Measurements from ENCODE around the gene FXYD5. TPM values are rescaled to one million over a fixed set of nuclear protein-coding genes. Genes with fewer than 3 reads are reported as not detected.

The FXYD5 gene
- total RNA-seq, 8 experiments from 2014 or later = 7.1 to 201 (median 14.7) TPM

DNA sequence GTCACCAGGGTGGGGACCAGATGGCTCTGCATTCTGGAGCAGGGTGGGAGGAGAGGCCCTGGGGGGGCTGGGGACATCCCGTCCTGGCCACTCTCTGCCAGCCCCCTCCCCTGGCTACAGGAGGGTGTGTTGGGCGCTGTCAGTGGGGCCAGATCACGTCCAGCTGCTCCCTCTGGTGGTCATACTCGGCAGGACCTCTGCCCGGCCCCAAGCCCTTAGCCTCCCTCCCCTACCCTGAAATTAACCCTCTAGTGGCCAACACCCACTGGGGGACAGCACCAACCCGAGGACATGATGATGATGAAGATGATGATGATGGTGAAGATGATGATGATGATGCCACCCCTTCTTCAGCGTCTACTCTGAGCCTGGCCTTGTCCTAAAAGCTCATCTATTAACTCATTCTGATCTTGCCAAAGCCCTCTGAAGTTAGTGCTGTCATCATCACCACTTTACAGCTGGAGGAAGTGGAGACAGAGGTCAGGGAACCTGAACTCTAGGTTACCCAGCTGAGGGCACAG, 19.1 kb upstream of the FXYD5 start:
- peak; percentile 42 to 94 (median 76) for ATAC-seq (replicated peaks in 6 of 8)
- in situ Hi-C loops (cut with MboI; ENCODE audit: low pct_unique_long_range_greater_than_20kb in 2 of 9, low sequenced_read_pairs in 9 of 9, unreplicated experiment in 9 of 9) = no loop called here
- 0% methylated on average over 1 to 4 of the region's 7 CpGs; no CpG with 5 or more reads in 6 of the 10 experiments for WGBS, 10 experiments
- peaks cover 39 to 40% of the 10 kb centered on the region in 2 donors for H3K4me1 ChIP-seq (replicated peaks in 1 of 2)
- H3K27ac ChIP-seq = peak overlapping the region in 1 of 2 donors; percentile 9
- peak overlapping the region in 1 of 5 donors; percentile 2 for H3K4me3 ChIP-seq

DNA sequence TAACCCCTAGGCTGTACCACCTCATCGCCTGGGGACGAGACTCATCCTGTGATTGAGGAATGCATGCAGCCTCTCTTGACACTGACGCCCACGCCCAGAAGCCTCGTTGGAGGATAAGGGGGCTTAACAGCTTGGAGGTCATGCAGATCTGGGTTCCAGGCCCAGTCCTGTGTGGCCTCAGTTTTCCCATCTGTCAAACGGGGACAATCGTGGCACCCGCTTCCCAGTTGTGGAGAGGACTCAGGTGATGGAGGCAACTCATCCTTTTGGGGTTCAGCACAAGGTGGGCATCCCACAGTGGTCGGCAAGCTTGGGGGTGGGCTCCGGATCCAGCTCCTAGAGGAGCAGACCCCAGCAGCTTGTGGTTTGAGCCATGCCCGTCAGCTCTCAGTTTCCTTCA, 18.3 kb upstream of the FXYD5 start:
- 0 to 83% (median 72%) methylated on average over 1 to 6 of the region's 11 CpGs; no CpG with 5 or more reads in 6 of the 10 experiments for WGBS, 10 experiments
- in situ Hi-C loops (cut with MboI; ENCODE audit: low pct_unique_long_range_greater_than_20kb in 2 of 9, low sequenced_read_pairs in 9 of 9, unreplicated experiment in 9 of 9) = no loop called here
- H3K27ac ChIP-seq = no peak overlapping the region

DNA sequence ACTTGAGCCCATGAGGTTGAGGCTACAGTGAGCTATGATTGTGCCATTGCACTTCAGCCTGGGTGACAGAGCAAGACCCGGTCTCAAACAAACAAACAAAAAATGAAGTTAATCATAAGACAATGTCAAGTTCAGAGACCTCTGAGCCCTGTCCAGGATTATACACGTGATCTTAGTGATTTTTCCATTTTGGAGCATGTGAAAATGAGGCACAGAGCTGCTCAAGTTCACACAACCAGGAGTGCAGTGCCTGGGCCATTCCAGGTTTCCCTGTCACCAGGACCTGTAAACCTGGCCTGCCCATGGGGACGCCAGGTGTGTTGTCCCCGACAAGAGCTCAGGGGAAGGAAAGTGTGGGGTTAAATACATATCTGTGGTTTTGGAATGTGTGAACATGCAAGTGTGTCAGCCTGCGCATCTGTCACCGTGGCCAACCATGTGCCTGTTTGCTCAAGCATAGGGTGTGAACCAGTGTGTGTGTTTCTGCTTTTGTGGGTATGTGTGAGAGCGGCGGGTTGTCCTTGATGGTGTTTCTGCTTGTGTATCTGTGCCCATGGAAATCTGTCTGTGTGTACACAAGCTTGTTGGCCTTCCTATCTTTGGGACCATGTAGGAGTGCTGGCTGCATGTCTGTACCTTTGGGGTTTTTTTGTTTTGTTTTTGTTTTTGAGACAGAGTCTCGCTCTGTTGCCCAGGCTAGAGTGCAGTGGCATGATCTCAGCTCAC, 17.4 kb upstream of the FXYD5 start:
- 25 to 100% (median 86%) methylated on average over 1 to 4 of the region's 9 CpGs; no CpG with 5 or more reads in 1 of the 10 experiments for WGBS, 10 experiments
- no peak for ATAC-seq (replicated peaks in 6 of 8)
- Histone ChIP-seq H3K4me1 (replicated peaks in 1 of 2) (peaks cover 45% of the 10 kb centered on the region in 2 donors), H3K27ac (no peak overlapping the region), H3K4me3 (no peak overlapping the region)
- in situ Hi-C loops (cut with MboI; ENCODE audit: low pct_unique_long_range_greater_than_20kb in 2 of 9, low sequenced_read_pairs in 9 of 9, unreplicated experiment in 9 of 9) = no loop called here

More for the DNA sequence above, 18.3 kb upstream of the FXYD5 start:
- Histone ChIP-seq H3K4me3 (no peak overlapping the region), H3K4me1 (replicated peaks in 1 of 2) (peaks cover 44 to 45% of the 10 kb centered on the region in 2 donors)
- ATAC-seq (replicated peaks in 6 of 8) = no peak

DNA sequence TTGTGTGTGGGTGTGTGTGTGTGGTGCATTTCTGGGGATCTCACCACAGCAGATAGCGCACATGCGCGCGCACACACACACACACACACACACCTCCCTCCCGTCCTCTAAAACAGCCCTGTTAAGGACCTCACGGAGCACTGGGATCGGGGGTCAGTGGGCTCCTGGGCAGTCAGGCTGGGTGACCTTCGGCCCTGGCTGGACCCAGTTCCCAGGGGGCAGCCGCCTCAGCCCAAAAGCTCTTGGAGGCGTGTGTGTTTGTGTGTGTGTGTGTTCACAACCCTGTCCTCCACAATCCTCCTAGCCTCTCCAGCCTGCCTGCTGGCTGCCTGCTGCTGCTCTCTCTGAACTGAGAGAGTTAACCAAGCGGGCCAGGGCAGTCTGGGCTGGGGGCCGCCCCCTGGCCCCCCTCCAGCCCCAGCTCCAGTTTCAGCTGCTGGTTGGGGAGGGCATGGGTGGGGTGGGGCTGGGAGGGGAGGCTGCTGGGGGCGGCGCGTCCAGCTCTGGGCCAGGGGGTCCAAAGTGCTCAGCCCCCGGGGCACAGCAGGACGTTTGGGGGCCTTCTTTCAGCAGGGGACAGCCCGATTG, 16.1 kb upstream of the FXYD5 start, which contains the start of gene FXYD1:
Gene FXYD1, plus strand, starts transcription at position 520 of the 588 bp plus-strand sequence. CDS start 1,256 bp downstream, outside the sequence.
- in situ Hi-C loops (cut with MboI; ENCODE audit: low pct_unique_long_range_greater_than_20kb in 2 of 9, low sequenced_read_pairs in 9 of 9, unreplicated experiment in 9 of 9) = no loop called here
- peak in 2 of 8 experiments; percentile 1 for ATAC-seq (replicated peaks in 6 of 8)
- Histone ChIP-seq H3K4me1 (replicated peaks in 1 of 2) (peaks cover 49% of the 10 kb centered on the region in 2 donors), H3K27ac (peak within 1 kb of the TSS; percentile 13 to 53), H3K4me3 (peak within 1 kb of the TSS in 1 of 5 donors; percentile 1)
- WGBS, 10 experiments = 0 to 100% methylated on average over 1 of the region's 18 CpGs; no CpG with 5 or more reads in 8 of the 10 experiments

DNA sequence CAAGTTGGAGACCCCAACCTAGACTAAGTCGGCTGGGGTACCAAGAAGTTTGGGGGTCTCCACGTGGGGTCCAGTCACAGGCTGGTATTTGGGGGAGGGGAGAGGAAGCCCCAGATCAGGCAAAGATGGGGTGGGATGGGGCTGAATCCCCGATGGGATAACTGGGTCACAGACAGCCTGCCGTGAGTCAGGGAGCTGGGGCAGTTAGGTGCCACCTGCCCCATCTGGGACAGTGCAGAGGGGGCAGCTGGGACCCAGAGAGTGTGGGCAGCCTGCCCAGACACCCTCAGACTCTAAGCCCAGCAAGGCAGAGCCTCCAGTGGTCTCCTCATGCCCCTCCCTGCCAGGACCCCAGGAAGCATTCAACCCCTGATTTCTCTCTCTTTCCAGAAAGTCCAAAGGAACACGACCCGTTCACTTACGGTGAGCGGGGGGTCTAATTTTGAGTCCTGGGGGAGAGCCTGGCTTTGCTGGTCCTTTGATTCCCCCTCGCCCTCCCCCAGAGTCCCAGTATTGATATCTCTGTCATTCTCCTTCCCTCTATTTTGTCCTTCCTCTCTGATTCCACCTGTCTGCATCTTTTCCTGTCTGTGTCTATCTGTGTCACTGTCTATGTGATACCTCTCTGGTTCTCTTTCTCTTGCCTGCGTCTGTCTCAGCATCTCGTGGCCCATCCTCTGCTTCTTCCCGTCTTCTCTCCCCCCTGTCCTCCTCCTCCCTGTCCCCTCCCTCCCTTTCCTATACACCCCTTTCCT, 14.2 kb upstream of the FXYD5 start:
- H3K4me3 ChIP-seq = peak overlapping the region in 4 of 5 donors; percentile 6 to 20 (median 16)
- peak overlapping the region in 1 of 2 donors; percentile 12 for H3K27ac ChIP-seq
- no peak for ATAC-seq (replicated peaks in 6 of 8)
- H3K4me1 ChIP-seq (replicated peaks in 1 of 2) = peaks cover 47 to 49% of the 10 kb centered on the region in 2 donors
- WGBS, 10 experiments = 28 to 100% (median 60%) methylated on average over 1 to 3 of the region's 12 CpGs; no CpG with 5 or more reads in 5 of the 10 experiments
- in situ Hi-C loops (cut with MboI; ENCODE audit: low pct_unique_long_range_greater_than_20kb in 2 of 9, low sequenced_read_pairs in 9 of 9, unreplicated experiment in 9 of 9) = no loop called here

DNA sequence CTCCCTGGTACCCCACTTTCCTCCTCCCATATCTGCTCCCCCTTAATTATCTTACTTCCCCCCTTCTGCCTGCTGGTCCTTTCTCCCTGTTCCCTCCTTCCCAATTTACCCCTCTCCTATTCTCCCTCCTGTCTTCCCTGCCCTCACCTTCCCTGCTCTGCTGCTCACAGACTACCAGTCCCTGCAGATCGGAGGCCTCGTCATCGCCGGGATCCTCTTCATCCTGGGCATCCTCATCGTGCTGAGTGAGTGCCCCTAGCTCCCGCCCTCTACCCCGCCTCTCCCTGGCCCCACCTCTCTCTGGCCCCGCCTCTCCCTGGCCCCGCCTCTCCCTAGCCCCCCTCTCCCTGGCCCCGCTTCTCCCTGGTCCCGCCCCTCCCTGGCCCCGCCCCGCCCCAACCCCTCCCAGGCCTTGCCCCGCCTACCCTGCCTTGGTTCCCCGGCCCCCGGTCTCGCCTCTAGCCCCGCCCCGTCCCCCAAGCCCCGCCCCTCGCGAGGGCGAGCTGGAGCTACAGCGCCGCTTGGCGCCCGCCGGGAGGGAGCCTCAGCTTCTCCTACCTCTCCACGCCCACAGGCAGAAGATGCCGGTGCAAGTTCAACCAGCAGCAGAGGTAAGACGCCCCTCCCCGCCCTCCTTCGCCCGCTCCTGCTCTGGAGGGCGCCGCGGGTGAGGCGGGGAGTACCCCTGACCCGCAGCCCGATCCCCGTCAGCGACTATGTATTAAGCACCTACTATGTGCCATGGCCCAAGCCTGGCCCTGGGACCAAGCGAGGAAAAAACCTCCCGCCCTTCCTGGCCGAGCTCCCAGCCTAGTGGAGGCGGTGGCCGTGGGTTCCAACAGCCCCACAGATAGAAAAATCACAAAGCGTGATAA, 13.3 kb upstream of the FXYD5 start:
- WGBS, 10 experiments = 0 to 42% (median 33%) methylated on average over 1 to 8 of the region's 48 CpGs; no CpG with 5 or more reads in 4 of the 10 experiments
- Histone ChIP-seq H3K27ac (peak overlapping the region in 1 of 2 donors; percentile 12), H3K4me1 (replicated peaks in 1 of 2) (peaks cover 44 to 45% of the 10 kb centered on the region in 2 donors), H3K4me3 (peak overlapping the region in 4 of 5 donors; percentile 6 to 20 (median 16))
- in situ Hi-C loops (cut with MboI; ENCODE audit: low pct_unique_long_range_greater_than_20kb in 2 of 9, low sequenced_read_pairs in 9 of 9, unreplicated experiment in 9 of 9) = no loop called here
- peak; percentile 53 to 86 (median 60) for ATAC-seq (replicated peaks in 6 of 8)

DNA sequence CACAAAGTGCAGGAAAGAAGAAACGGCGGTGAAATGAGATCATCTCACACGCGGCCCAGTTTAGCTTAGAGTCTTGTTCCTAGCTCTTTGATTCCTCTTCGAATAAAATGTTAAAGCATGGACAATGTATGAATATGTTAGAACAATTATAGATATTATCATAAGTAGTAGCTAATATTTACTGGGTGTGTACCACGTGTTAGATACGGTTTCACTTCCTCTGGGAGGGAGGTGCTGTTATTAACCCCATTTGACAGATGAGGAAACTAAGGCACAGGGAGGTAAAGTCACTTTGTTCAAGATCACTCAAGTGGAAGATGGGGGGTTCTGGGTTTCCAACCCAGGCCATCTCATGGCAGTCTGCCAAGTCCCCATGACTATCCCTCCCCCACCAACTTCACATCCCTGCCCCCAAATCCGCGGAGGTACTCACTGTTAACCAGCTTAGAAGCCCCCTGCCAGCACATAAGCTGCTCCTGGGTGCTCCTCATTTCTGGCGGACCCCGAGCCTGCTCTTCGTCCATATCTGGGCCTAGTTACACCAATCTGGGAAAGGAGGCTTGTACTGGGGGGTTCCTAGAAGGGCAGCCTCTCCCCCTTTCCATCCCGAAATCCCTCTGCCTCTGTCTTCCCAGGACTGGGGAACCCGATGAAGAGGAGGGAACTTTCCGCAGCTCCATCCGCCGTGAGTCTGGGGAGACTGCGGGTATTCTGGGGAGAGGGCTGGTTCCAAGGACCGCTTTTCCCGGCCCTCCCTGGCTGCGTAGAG, 12.5 kb upstream of the FXYD5 start:
- no peak overlapping the region for H3K27ac ChIP-seq
- in situ Hi-C loops (cut with MboI; ENCODE audit: low pct_unique_long_range_greater_than_20kb in 2 of 9, low sequenced_read_pairs in 9 of 9, unreplicated experiment in 9 of 9) = no loop called here
- H3K4me1 ChIP-seq (replicated peaks in 1 of 2) = peaks cover 44 to 45% of the 10 kb centered on the region in 2 donors
- H3K4me3 ChIP-seq = peak overlapping the region; percentile 45 to 76 (median 50)
- 20 to 71% (median 60%) methylated on average over 1 to 6 of the region's 21 CpGs; no CpG with 5 or more reads in 2 of the 10 experiments for WGBS, 10 experiments
- ATAC-seq (replicated peaks in 6 of 8) = no peak

DNA sequence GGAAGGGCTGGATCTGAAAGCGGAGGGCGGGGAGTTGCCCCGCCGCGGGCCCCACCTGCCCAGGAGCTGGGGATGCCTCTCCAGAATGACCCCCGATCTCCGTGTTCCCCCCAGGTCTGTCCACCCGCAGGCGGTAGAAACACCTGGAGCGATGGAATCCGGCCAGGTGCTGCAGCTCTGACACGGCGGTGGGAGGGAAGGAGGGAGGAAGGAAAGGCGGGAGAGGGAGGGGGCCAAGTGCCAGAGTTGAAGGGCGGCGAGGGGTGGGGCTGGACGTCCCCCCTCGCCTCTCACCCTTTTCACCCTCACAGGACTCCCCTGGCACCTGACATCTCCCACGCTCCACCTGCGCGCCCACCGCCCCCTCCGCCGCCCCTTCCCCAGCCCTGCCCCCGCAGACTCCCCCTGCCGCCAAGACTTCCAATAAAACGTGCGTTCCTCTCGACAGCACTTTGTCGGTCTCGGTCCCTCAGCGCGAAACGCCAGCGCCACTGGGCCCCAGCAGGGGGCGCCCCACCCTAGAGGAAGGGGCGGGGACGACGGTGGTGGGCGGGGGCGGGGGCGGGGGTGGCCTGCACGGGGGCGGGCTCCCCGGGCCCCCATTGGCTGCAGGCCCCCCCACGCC, 11.8 kb upstream of the FXYD5 start:
- in situ Hi-C loops (cut with MboI; ENCODE audit: low pct_unique_long_range_greater_than_20kb in 2 of 9, low sequenced_read_pairs in 9 of 9, unreplicated experiment in 9 of 9) = no loop called here
- ATAC-seq (replicated peaks in 6 of 8) = peak in 6 of 8 experiments; percentile 3 to 52 (median 32)
- no CpG with 5 or more reads among the region's 46 CpGs for WGBS, 10 experiments
- Histone ChIP-seq H3K27ac (peak overlapping the region in 1 of 2 donors; percentile 63), H3K4me3 (peak overlapping the region; percentile 45 to 76 (median 50)), H3K4me1 (replicated peaks in 1 of 2) (peaks cover 44 to 45% of the 10 kb centered on the region in 2 donors)

DNA sequence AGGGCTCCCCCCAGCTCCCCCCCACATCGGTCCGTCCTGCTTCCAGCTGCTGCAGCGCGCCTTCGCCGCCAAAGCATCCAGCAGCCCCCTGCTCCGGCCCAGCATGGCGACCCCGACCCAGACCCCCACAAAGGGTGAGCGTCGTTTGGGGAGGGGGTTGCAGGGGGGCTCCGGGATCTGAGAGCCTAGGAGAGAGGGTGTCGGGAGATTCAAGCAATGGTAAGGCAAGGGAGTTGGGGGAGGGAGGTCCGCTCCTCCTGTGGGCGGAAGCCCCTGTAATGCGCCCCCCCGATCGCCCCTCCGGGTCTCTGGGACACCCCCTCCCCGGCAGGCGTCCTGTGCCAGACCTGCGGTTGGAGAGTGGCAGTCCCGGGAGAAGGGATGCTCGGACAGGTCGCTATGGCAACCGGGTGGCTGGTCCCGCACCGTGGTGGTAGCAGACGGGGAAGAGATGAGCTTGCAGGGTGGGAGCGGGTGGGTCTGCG, 11.3 kb upstream of the FXYD5 start, which contains the start of gene FXYD7:
Gene FXYD7, plus strand, starts transcription at position 25 of the 485 bp plus-strand sequence. Its CDS starts 79 bp downstream, at position 104.
- Histone ChIP-seq H3K4me3 (peak within 1 kb of the TSS; percentile 45 to 76 (median 50)), H3K27ac (peak within 1 kb of the TSS; percentile 18 to 63)
- no CpG with 5 or more reads among the region's 31 CpGs for WGBS, 10 experiments

DNA sequence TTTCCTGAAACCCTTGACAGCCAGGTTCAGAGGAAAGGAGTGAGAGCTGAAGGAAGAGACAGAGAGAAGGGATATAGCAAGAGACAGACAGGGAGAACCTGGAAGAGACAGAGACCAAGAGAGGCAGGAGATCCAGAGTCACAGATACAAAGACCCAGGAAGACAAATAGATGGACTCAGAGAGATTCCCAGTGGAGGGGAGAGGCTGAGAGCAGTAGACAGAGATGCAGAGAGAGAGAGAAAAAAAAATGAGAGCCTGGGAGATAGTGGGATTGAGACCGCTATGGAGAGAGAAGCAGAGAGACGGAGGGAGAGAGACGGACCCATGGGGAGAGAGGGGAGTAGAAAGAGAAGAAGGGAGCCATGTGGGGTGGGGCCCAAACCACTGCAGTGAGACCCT, 10.7 kb upstream of the FXYD5 start:
- peak overlapping the region; percentile 45 to 76 (median 50) for H3K4me3 ChIP-seq

More for the DNA sequence above, 11.3 kb upstream of the FXYD5 start, which contains the start of gene FXYD7:
- H3K4me1 ChIP-seq (replicated peaks in 1 of 2) = peaks cover 40 to 43% of the 10 kb centered on the region in 2 donors
- ATAC-seq (replicated peaks in 6 of 8) = peak in 5 of 8 experiments; percentile 49 to 67 (median 54)
- in situ Hi-C loops (cut with MboI; ENCODE audit: low pct_unique_long_range_greater_than_20kb in 2 of 9, low sequenced_read_pairs in 9 of 9, unreplicated experiment in 9 of 9) = no loop called here

DNA sequence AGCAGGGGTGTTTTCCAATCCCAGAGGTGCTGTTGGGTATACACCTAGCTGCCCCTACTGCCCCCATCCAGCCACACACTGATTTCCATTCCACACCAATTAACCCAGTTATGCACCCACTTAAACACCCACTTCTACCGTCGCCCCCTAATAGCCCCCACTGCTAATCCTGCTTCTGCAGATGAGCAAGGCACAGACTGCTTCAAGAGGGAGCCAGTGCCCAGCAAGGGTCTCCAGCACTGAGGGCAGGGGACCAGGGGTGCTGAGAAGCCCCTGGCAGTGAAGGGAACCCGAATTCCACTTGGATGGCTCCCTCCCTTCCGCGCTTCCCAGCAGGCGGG, 10.3 kb upstream of the FXYD5 start:
- Histone ChIP-seq H3K4me3 (peak overlapping the region; percentile 45 to 76 (median 50)), H3K4me1 (replicated peaks in 1 of 2) (peaks cover 31 to 34% of the 10 kb centered on the region in 2 donors), H3K27ac (peak overlapping the region in 1 of 2 donors; percentile 63)
- no peak for ATAC-seq (replicated peaks in 6 of 8)
- WGBS, 10 experiments = 0 to 8% methylated on average over 2 of the region's 6 CpGs; no CpG with 5 or more reads in 8 of the 10 experiments
- in situ Hi-C loops (cut with MboI; ENCODE audit: low pct_unique_long_range_greater_than_20kb in 2 of 9, low sequenced_read_pairs in 9 of 9, unreplicated experiment in 9 of 9) = no loop called here

More for the DNA sequence above, 10.7 kb upstream of the FXYD5 start:
- ATAC-seq (replicated peaks in 6 of 8) = peak in 5 of 8 experiments; percentile 0 to 9 (median 4)
- 0 to 61% (median 22%) methylated on average over 2 to 3 of the region's 3 CpGs; no CpG with 5 or more reads in 2 of the 10 experiments for WGBS, 10 experiments
- Histone ChIP-seq H3K27ac (peak overlapping the region in 1 of 2 donors; percentile 63), H3K4me1 (replicated peaks in 1 of 2) (peaks cover 35 to 38% of the 10 kb centered on the region in 2 donors)
- in situ Hi-C loops (cut with MboI; ENCODE audit: low pct_unique_long_range_greater_than_20kb in 2 of 9, low sequenced_read_pairs in 9 of 9, unreplicated experiment in 9 of 9) = no loop called here
